ENCODE data around the gene CRB2.
A peak's percentile ranks its signal among the peaks of the same experiment; 100 is the strongest.

CRB2 gene

GRCh38 chr9:123400926-123401503 lies 45.0 kb downstream of the CRB2 start:
- no peak for DNase-seq
- Histone ChIP-seq H3K27me3 (ENCODE audit: insufficient read depth, low read depth, severe bottlenecking) (no peaks in the 10 kb centered on the region), H3K27ac (no peak overlapping the region), H3K9me3 (ENCODE audit: severe bottlenecking) (no peaks in the 10 kb centered on the region), H3K36me3 (peaks cover 21% of the 10 kb centered on the region), H3K4me3 (ENCODE audit: low read depth, low read length) (no peak overlapping the region)
- TF ChIP-seq CTCF (IDR thresholded peaks at IDR 0.05; ENCODE audit: low read depth, low read length): no peak

GRCh38 chr9:123401879-123402513 lies 46.0 kb downstream of the CRB2 start:
- no peaks in the 10 kb centered on the region for H3K27me3 ChIP-seq (ENCODE audit: insufficient read depth, low read depth, severe bottlenecking)
- peaks cover 21% of the 10 kb centered on the region for H3K36me3 ChIP-seq
- no peak overlapping the region for H3K27ac ChIP-seq
- TF ChIP-seq CTCF (IDR thresholded peaks at IDR 0.05; ENCODE audit: low read depth, low read length): peak; percentile 90
- H3K4me3 ChIP-seq (ENCODE audit: low read depth, low read length): no peak overlapping the region
- peak; percentile 53 for DNase-seq
- no peaks in the 10 kb centered on the region for H3K9me3 ChIP-seq (ENCODE audit: severe bottlenecking)

- DNase-seq: no peak
- no peak overlapping the region for H3K4me3 ChIP-seq (ENCODE audit: low read depth, low read length)
- H3K27me3 ChIP-seq (ENCODE audit: insufficient read depth, low read depth, severe bottlenecking): no peaks in the 10 kb centered on the region
- H3K27ac ChIP-seq: no peak overlapping the region
- peaks cover 21% of the 10 kb centered on the region for H3K36me3 ChIP-seq
- H3K9me3 ChIP-seq (ENCODE audit: severe bottlenecking): no peaks in the 10 kb centered on the region
- no peak for TF ChIP-seq CTCF (IDR thresholded peaks at IDR 0.05; ENCODE audit: low read depth, low read length)
Observed at GRCh38 chr9:123402981-123403509, 47.0 kb downstream of the CRB2 start.

DNA sequence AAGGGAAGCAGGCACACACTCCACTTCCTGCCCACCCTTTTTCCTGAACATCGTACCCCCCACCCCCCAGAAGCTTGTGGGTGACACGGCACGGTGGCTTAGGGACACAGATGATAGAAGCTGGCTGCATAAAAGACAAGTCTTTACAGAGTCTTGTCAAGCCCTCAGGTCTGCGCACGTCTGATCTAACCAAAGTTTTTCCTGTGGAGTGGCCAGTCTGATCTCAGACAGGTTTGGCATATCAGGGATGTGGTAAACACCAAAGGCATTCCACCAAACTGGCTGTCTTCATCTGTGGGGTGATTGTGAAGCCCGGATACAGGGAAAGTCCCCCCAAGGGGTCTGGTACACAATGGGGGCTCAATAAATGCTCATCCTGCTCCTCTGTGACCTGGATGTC lies 50.0 kb downstream of the CRB2 start:
- peaks cover 17% of the 10 kb centered on the region for H3K36me3 ChIP-seq
- H3K27ac ChIP-seq: no peak overlapping the region
- TF ChIP-seq CTCF (IDR thresholded peaks at IDR 0.05; ENCODE audit: low read depth, low read length): no peak
- H3K9me3 ChIP-seq (ENCODE audit: severe bottlenecking): no peaks in the 10 kb centered on the region
- no peaks in the 10 kb centered on the region for H3K27me3 ChIP-seq (ENCODE audit: insufficient read depth, low read depth, severe bottlenecking)
- no peak for DNase-seq
- no peak overlapping the region for H3K4me3 ChIP-seq (ENCODE audit: low read depth, low read length)

GRCh38 chr9:123406691-123407216 lies 50.8 kb downstream of the CRB2 start:
- Histone ChIP-seq H3K27ac (no peak overlapping the region), H3K36me3 (peaks cover 11% of the 10 kb centered on the region), H3K4me3 (ENCODE audit: low read depth, low read length) (no peak overlapping the region), H3K9me3 (ENCODE audit: severe bottlenecking) (no peaks in the 10 kb centered on the region), H3K27me3 (ENCODE audit: insufficient read depth, low read depth, severe bottlenecking) (no peaks in the 10 kb centered on the region)
- TF ChIP-seq CTCF (IDR thresholded peaks at IDR 0.05; ENCODE audit: low read depth, low read length): no peak
- no peak for DNase-seq

Data from WERI-Rb-1 (cell line).